IMR-90 (cell line): Measurements from ENCODE around the gene FTO. TPM values are rescaled to one million over a fixed set of nuclear protein-coding genes. Genes with fewer than 3 reads are reported as not detected.
"Not testable (repeated sequence)": the region's sequence is repeated elsewhere in the genome, so short reads cannot be mapped to it uniquely, and the experiment has no call there.

Experiments used
- ATAC-seq: fragments of 200-7000 bp; cut with Tn5 transposase; 2 replicates; pipeline ENCODE4 v1.9.1; 2020; ENCODE audit warnings: low read depth, mild to moderate bottlenecking, moderate library complexity
- BruUV-seq: library from RNA; stranded (reverse); fragments of 400-500 nt; replicated peaks from 2 replicates; lab custom pipeline; 2021; lab: Mats Ljungman, UMichigan
- CTCF ChIA-PET: fragments of 300-600 bp; formaldehyde crosslinking; extraction: SDS; loops from one replicate; lab custom pipeline; 2021; ENCODE audit warnings: antibody characterized with exemption; lab: Yijun Ruan, JAX
- POLR2A ChIA-PET: fragments of 300-600 bp; sonication (Branson Sonifier 250); formaldehyde crosslinking; loops from one replicate; lab custom pipeline; 2022; ENCODE audit warnings: antibody characterized with exemption; ENCODE audit not compliant: unreplicated experiment; lab: Charles Lee
- DNase-seq: peaks from one replicate; pipeline ENCODE4 v3.0.0; 2013
- H2AFZ ChIP-seq: replicated peaks from 2 replicates; pipeline ENCODE3; 2013; ENCODE audit warnings: low read length, mild to moderate bottlenecking; ENCODE audit not compliant: poor library complexity
- H2AK5ac ChIP-seq: 2 replicates; pipeline ENCODE4 v1.6.1; 2013; ENCODE audit warnings: low read depth, low read length, inconsistent platforms
- H2AK9ac ChIP-seq: replicated peaks from 2 replicates; pipeline ENCODE3; 2013; ENCODE audit warnings: mild to moderate bottlenecking, low read depth, low read length, moderate library complexity; ENCODE audit not compliant: poor library complexity
- H2BK120ac ChIP-seq: 2 replicates; pipeline ENCODE4 v1.6.1; 2013; ENCODE audit warnings: low read depth, low read length, inconsistent platforms
- H2BK15ac ChIP-seq: 3 replicates; pipeline ENCODE4 v1.6.1; 2013; ENCODE audit warnings: low read depth, low read length, inconsistent platforms
- H2BK20ac ChIP-seq: 2 replicates; pipeline ENCODE4 v1.6.1; 2013; ENCODE audit warnings: low read depth, mild to moderate bottlenecking, inconsistent platforms, low read length, moderate library complexity
- H2BK5ac ChIP-seq: 2 replicates; pipeline ENCODE4 v1.6.1; 2013; ENCODE audit warnings: mild to moderate bottlenecking, low read depth, low read length, inconsistent platforms; ENCODE audit not compliant: poor library complexity, severe bottlenecking
- H3K14ac ChIP-seq: replicated peaks from 2 replicates; pipeline ENCODE4 v1.6.1; 2013; ENCODE audit warnings: low read depth, low read length, inconsistent platforms
- H3K18ac ChIP-seq: 2 replicates; pipeline ENCODE4 v1.6.1; 2013; ENCODE audit warnings: low read depth, low read length, control low read depth
- H3K23ac ChIP-seq: 2 replicates; pipeline ENCODE4 v1.6.1; 2013; ENCODE audit warnings: low read depth, low read length, inconsistent platforms
- H3K27ac ChIP-seq: 2 replicates; pipeline ENCODE4 v1.5.1; 2013; ENCODE audit warnings: mild to moderate bottlenecking, control low read depth, low read length; ENCODE audit not compliant: insufficient read depth
- H3K27me3 ChIP-seq: 2 replicates; pipeline ENCODE4 v1.6.1; 2013; ENCODE audit warnings: low read length; ENCODE audit not compliant: control insufficient read depth, insufficient read depth
- H3K36me3 ChIP-seq: 2 replicates; pipeline ENCODE4 v1.6.1; 2013; ENCODE audit warnings: low read length, mixed read lengths; ENCODE audit not compliant: control insufficient read depth, insufficient read depth
- H3K4ac ChIP-seq: 2 replicates; pipeline ENCODE4 v1.6.1; 2013; ENCODE audit warnings: low read depth, low read length, inconsistent platforms
- H3K4me1 ChIP-seq: 2 replicates; pipeline ENCODE4 v1.6.1; 2013; ENCODE audit warnings: low read length, mixed read lengths; ENCODE audit not compliant: control insufficient read depth, insufficient read depth
- H3K4me2 ChIP-seq: 2 replicates; pipeline ENCODE4 v1.6.1; 2013; ENCODE audit warnings: low read depth, mild to moderate bottlenecking, control low read depth, low read length, moderate library complexity
- H3K4me3 ChIP-seq: 2 replicates; pipeline ENCODE4 v1.5.1; 2013; ENCODE audit warnings: low read depth, mild to moderate bottlenecking, control low read depth, low read length, moderate library complexity; ENCODE audit not compliant: insufficient read depth
- H3K56ac ChIP-seq: 2 replicates; pipeline ENCODE4 v1.6.1; 2013; ENCODE audit warnings: low read length, inconsistent platforms; ENCODE audit not compliant: insufficient read depth; ENCODE audit errors: extremely low read depth
- H3K79me1 ChIP-seq, 2 experiments: 2 replicates each; pipeline ENCODE4 v1.6.1; 2013; ENCODE audit warnings: low read length in 2 of 2, inconsistent platforms in 1 of 2, low read depth in 1 of 2
- H3K9ac ChIP-seq: 2 replicates; pipeline ENCODE4 v1.6.1; 2013; ENCODE audit warnings: low read depth, low read length, control low read depth
- H3K9me1 ChIP-seq: 2 replicates; pipeline ENCODE4 v1.6.1; 2013; ENCODE audit warnings: low read length, inconsistent platforms; ENCODE audit not compliant: insufficient read depth
- H3K9me3 ChIP-seq: 2 replicates; pipeline ENCODE4 v1.6.1; 2013; ENCODE audit warnings: low read length; ENCODE audit not compliant: control insufficient read depth, insufficient read depth
- H4K20me1 ChIP-seq: 2 replicates; pipeline ENCODE4 v1.6.1; 2013; ENCODE audit warnings: low read length, inconsistent platforms; ENCODE audit not compliant: insufficient read depth
- H4K5ac ChIP-seq: 2 replicates; pipeline ENCODE4 v1.6.1; 2013; ENCODE audit warnings: mild to moderate bottlenecking, low read depth, low read length, control low read depth
- H4K8ac ChIP-seq, 2 experiments: 2 replicates each; pipeline ENCODE4 v1.6.1; 2013; ENCODE audit warnings: low read depth in 2 of 2, low read length in 2 of 2, control low read depth in 1 of 2, inconsistent platforms in 1 of 2
- H4K91ac ChIP-seq: 2 replicates; pipeline ENCODE4 v1.6.1; 2013; ENCODE audit warnings: low read depth, low read length, inconsistent platforms; ENCODE audit not compliant: insufficient read depth
- WGBS, 2 experiments: methylation state at CpG; one replicate each; pipeline versions ENCODE4 v1.1.5 to v1.1.7; 2013; ENCODE audit warnings: missing lambda C conversion rate in 2 of 2; ENCODE audit not compliant: insufficient read length in 1 of 2; ENCODE audit errors: extremely low coverage in 2 of 2; 5-methylcytosine and 5-hydroxymethylcytosine counted together
- dilution Hi-C: fragments of 300-500 bp; cut with HindIII; formaldehyde crosslinking; loops from one replicate; pipeline ENCODE4 v1.14.3; 2018; ENCODE audit warnings: low sequenced_read_pairs; ENCODE audit not compliant: unreplicated experiment
- in situ Hi-C: fragments of 300-500 bp; cut with MboI; formaldehyde crosslinking; loops from 3 replicates; pipeline ENCODE4 v1.14.3; 2019; ENCODE audit warnings: low sequenced_read_pairs, inconsistent platforms, mixed read lengths
- intact Hi-C: fragments of 100-400 bp; cut with micrococcal nuclease; formaldehyde crosslinking; loops from 2 replicates; pipeline ENCODE4 v1.10.0; 2022
- polyA plus RNA-seq, 3 experiments: library from polyadenylated mRNA; depleted of rRNA; stranded (reverse); fragments of >200 nt; gene quantifications; 2 replicates each; pipeline ENCODE4 v1.2.3, GENCODE V29; 2012; ENCODE audit warnings: low replicate concordance in 1 of 3
- total RNA-seq: library from RNA; depleted of rRNA; stranded (reverse); fragments of >200 nt; gene quantifications from 2 replicates; pipeline ENCODE4 v1.2.3, GENCODE V29; 2012

Gene FTO
- total and polyA plus RNA-seq, 2 of the 4 experiments (the other 2 are of a cell fraction): 70.3 to 132 TPM

DNA sequence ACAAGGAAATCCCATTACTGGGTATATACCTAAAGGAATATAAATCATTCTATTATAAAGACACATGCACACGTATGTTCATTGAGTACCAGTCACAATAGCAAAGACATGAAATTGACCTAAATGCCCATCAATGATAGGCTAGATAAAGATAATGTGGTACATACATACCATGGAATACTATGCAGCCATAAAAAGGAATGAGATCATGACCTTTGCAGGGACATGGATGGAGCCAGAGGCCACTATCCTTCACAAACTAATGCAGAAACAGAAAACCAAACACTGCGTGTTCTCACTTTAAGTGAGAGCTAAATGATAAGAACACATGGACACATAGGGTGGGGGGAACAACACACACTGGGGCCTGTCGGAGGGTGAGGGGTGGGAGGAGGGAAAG is 18.6 kb upstream of the FTO start:
- CTCF ChIA-PET, H3K4me1 ChIP-seq, H3K36me3 ChIP-seq, H2AFZ ChIP-seq, H3K27ac ChIP-seq, H4K5ac ChIP-seq, DNase-seq, ATAC-seq, H3K56ac ChIP-seq, H2BK5ac ChIP-seq, H3K18ac ChIP-seq, H3K4me3 ChIP-seq, H3K9me3 ChIP-seq, intact Hi-C loops, H3K9me1 ChIP-seq, H2AK5ac ChIP-seq, BruUV-seq, H3K4ac ChIP-seq, POLR2A ChIA-PET, H4K91ac ChIP-seq, H4K8ac ChIP-seq, H4K20me1 ChIP-seq, H2BK120ac ChIP-seq, H3K27me3 ChIP-seq, H3K23ac ChIP-seq, H2AK9ac ChIP-seq, H3K79me1 ChIP-seq, H3K4me2 ChIP-seq, dilution Hi-C loops, in situ Hi-C loops, H3K14ac ChIP-seq, H2BK15ac ChIP-seq, H2BK20ac ChIP-seq, H3K9ac ChIP-seq: not testable (repeated sequence)
- WGBS, 2 experiments: no CpG with 5 or more reads among the region's 3 CpGs
